HG03432 (cell line): Measurements from ENCODE around the gene MORN1.
"Not testable (repeated sequence)": the region's sequence is repeated elsewhere in the genome, so short reads cannot be mapped to it uniquely, and the experiment has no call there.

Experiments used
- ATAC-seq: cut with Tn5 transposase; IDR thresholded peaks from one replicate; pipeline ENCODE4 v1.9.1; 2021; ENCODE audit warnings: mild to moderate bottlenecking, moderate library complexity; ENCODE audit not compliant: unreplicated experiment

Gene MORN1

DNA sequence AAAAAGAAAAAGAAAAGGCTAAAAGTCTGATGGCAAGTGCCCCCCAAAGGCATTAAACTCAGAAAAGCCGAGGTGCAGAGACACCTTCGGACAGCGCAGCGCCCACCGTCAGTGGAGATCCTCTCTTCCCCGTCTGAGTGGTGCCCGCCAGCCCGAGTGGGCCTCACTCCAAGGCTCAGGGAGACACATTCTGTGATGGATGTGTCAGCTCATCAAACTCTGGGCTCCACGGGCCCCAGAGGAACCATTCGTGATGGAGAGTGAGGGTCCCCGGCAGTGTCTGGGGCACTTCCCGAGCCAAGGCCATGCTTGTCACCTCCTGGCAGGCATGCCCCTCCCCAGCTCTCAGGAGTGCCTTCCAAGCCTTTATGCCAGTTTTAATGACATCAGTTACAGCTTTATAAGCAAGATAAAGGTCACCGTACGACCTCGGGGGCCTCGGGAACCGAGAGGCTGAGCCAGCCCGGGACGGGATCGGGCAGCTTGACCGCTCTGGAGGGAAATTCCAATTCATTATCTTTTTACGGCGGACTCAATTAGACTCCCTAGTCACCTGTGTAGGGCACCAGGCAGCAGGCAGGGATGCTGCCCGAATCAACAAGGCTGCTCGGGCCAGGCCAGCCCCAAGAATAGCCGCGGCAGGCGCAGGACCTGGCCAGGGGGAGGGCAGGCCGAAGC, 49.5 kb downstream of the MORN1 start:
- no peak for ATAC-seq

GRCh38 chr1:2340918-2341254, 50.5 kb downstream of the MORN1 start:
- no peak for ATAC-seq

DNA sequence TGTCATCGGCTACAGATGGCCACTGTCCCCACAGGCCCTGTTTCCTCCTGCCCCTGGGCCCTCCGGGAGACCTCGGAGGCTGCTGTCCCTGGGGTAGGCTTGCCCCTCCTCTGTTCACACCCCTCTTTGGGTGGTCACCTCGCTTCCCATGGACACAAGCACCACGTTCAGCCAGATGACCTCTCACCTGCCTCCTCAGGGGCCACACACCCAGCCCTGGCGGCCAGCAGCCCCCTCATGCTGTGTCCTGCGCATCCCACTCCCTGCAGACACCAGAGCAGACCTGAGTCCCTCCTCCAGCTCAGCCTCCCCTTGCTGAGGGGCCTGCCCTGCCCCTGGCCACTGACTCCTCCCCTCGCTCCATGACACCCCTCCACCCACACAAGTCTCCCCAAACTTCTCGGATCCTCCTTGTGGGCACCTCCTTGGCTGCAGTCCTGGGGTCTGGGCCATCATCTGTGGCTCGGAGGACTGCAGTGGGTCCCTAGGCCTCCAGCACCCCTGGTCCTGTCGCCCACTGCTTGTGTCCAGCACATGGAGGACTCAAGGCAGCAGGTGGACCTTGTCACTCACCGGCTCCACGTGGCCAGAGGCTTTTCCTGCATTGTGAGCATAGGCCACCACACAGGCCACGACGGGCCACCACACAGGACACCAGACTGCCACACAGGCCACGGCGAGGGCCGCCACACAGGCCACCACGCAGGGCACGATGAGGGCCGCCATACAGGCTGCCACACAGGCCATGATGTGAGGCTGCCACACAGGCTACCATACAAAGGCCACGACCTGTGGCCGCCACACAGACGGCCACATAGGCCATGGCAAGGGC, 51.1 kb downstream of the MORN1 start:
- no peak for ATAC-seq

- ATAC-seq: no peak
Measured at GRCh38 chr1:2339206-2340085, 51.9 kb downstream of the MORN1 start.

GRCh38 chr1:2337501-2337900, 53.9 kb downstream of the MORN1 start:
- no peak for ATAC-seq

DNA sequence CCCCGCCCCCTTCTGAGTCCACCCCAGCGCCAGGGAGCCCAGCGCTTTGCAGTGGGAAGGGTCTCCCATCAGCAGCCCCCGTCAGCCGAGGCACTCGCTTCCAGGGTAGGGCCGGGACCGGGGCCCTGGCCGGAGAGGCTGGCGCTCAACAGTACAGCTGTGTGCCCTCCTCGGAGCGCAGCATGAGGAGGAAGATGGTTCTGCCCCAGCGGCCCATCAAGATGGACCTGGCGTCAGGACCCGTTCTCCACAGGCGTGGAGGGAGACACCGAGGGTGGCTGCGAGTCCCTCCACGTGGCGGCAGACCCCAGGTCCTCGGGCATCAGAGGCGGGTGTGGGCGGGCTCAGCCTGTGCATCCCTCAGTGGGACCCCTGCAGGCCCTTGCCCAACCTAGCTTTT, 54.3 kb downstream of the MORN1 start:
- no peak for ATAC-seq

DNA sequence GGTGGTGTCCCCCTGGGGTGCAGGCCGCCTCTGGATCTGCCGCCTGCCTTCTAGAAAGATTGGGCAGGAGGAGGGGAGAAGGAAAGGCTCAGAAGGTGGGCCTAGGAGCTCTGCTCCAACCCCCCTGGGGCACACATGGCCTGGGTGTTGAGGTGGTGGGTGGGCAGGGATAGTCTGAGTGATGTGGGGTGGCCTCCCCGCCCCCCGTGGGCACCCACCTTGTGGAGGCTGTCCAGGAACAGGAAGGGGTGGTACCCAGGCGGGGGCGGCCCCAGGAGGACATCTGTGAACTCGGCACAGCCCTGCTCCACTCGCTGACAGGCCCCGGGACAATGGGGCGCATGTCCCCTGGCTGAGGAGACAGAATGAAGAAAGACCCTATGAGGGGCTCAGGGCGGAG, 54.9 kb downstream of the MORN1 start:
- no peak for ATAC-seq

DNA sequence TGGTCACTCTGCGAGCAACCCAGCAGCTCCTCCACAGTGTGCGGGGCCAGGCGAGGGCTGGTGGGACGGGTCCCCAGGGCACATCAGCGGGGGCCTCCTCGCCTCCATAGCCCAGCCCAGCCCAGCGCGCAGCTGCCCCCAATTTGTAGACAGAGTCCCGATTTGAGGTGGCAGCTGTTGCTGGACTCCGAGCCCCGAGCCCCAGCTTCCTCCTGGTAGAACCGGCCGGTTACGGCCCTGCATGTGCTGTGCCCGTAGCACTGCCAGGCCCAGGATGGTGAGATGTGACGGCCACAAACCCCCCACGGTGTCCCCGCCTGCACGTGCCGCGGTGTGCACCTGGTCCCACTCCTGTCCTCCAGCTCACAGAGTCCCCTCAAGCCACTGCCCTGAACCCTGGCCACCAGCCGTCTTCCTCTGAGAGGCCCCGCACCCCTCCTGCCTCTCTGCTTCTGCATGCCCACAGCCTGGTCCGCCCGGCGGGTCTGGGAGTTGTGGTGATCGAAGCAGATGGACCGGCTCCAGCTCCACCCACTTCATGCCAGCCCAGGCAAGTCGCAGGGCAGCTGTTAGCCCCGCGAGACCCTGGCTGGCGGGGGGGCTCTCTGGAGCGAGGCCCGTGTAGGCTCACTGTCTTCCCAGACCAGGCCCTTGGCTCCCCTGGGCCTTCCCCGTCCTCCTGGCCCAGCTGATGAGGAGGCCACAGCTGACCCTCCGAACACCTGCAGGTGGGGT, 55.5 kb downstream of the MORN1 start:
- no peak for ATAC-seq

GRCh38 chr1:2334883-2335534, 56.3 kb downstream of the MORN1 start:
- no peak for ATAC-seq

DNA sequence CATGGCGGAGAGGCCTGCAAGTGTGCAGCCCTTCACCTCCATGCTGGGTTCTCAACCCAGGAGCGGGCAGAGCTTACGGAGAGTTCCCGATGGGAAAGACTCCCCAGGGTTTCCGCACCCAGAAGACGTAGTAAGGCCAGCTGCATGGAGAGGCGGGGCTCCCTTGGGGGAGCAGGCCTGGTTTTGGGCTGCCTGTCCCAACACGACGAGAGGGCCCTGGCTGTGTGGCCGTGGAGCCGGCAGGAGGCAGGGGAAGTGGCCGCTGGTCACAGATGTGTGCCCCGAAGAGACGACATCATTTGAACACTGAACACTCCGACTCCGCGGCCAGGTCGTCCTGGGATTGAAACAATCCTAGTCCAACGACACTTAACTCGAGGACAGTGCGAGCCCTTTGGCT, 57.0 kb downstream of the MORN1 start:
- ATAC-seq: no peak

- not testable (repeated sequence) for ATAC-seq
Measured at GRCh38 chr1:2331580-2331979, 59.8 kb downstream of the MORN1 start.

DNA sequence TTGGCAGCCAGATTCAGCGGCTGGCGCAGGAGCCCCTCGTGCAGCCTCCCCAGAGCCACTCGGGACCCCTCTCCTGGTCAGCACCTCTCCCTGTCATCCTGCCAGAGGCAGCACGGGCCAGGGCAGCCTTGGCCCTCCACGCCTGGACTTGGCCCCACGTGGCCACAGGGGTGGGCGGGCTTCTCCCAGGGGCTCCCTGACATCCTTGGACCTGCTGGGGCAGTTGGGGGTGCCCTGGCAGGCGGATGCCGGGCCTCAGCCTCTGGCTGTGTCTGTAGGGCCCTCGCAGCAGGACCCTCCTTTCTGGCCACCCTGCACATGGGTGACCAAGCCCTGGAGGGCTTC, 60.2 kb downstream of the MORN1 start:
- ATAC-seq: no peak

DNA sequence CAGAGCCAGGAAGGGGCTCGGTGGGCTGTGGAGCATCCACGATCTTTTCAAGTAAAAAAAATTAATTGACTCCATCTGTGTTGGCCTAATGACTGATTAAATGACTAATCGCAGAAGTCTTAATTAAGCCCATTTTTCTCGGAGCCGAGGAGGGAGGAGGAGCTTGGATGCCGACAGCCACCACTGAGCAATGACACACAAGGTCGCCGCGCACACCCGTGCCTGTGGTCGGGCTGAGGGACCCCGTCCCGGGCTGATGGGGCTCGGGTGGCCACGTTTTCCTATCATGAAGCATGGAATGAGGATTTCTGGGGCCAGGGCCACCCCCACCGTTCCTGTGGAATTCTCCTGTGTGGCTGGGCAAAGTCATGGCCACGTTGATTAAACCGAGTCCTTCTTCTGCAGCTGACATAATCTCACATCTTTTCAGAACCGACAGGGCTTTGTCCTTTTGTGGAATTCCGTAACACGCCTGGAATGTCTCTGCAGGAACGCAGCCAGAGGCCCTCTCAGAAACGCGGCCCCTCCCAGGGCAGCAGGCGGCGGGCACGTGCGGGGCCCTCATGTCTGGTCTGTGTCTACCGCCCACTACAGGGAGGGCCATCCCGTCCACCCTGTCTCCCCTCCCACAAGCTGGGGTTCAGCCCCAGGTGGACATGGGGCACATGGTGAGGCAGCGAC, 60.7 kb downstream of the MORN1 start:
- no peak for ATAC-seq

DNA sequence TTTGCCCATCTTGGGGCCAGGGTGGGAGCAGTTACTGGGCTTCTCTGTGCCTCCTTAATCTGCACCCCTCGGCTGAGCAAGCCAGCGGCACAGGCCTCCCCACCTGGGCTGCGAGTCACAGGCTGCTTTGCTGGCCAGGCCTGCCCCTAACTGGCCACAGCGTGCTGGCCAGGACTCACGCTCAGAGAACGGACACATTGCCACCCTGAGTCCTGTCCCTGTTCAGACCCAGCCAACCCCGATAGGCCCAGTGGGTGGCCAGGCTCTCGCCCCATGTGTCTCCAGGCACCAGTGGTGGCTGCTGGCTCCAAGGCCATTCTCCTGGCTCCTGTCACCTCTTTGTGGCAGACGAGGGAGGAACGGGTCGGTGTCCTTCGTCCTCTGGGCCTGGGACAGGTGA, 61.3 kb downstream of the MORN1 start:
- ATAC-seq: no peak

DNA sequence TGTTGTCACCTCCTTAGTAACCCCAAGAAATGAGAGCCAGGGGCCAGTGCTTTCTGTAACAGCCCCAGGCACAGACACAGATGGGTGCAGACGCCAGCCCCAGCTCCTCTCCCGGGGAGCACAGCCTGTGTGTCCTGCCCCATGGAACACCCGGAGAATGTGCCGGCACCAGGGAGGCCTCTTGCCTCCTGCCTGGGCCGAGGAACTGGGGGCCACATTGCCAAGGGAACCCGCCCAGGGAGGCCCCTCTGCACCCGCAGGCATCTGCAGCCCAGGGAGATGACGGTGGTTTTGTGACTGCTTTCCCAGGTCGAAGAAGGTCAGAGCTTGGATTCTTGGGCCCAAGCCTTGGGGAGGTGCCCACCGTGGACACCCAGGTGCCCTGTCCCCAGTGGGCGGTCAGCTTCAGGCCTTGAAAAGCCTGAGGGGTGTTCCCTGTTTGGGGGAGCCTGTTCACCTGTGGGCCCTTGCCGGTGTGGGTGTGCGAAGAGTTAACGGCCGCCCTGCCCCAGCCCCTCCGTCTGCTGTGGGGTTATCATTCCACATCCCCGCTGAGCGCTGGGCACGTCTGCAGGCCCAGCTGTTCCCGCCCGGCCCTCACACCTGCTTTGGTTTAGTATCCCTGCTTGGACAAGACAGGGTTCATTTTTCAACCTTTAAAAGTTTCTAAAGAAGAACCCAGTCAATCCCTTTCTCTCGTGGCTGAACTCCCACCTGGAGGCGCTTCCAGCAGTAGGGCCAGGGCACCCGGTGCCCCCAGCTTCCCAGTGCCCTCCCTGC, 62.5 kb downstream of the MORN1 start:
- no peak for ATAC-seq

DNA sequence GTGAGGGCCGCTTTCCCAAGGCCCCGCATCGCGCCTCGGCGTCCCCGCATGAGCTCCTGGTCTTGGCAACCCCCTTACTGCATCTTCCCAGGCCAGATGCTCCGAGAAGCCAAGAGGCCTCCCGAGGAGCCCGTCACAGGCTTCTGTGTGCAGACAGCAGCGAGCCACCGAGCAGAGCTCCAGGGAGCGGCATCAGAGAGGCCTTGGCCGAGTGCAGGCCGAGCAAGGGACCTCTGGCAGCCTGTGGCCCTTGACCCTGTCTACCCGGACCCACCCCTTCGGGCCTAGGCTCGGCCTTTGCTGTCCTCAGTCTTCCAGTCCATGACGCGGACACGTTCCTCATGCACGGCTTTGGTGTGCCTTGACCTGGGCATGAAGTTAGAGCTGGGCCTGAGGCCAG, 63.5 kb downstream of the MORN1 start:
- ATAC-seq: no peak

DNA sequence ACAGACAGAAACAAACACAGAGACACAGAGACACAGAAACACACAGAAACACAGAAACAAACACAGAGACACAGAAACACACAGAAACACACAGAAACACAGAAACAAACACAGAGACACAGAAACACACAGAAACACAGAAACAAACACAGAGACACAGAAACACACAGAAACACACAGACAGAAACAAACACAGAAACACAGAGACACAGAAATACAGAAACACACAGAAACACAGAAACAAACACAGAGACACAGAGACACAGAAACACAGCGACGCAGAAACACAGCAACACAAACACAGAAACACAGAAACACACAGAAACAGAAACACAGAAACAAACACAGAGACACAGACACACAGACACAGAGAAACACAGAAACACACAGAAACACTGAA, 64.2 kb downstream of the MORN1 start:
- ATAC-seq: not testable (repeated sequence)

DNA sequence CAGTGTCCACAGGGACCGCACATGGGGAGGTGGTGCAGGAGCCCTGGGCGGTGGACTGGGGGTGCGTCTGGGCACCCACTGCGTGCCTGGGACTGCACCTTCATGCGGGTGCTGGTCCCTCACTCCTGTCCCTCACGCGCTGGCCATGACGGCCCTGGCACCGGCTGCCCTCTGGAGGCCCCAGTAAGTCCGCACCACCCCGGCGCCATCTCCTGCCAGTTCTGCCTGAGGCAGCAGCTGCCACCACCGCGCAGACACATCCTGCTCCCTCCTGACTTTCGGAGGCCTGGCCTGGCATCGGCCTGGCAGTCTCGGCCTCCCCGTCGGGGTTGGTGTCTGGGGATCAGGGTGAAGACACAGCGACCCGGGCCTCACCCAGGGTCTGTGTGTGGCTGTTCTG, 64.8 kb downstream of the MORN1 start:
- no peak for ATAC-seq
